Activated T-cell treated with anti-CD3 and anti-CD28 coated beads for 4 hours (primary cell): ENCODE data around the gene C2CD4B.

Experiments used
- DNase-seq: peaks from one replicate; pipeline ENCODE4 v3.0.0-alpha.2; 2020

Gene C2CD4B

DNA sequence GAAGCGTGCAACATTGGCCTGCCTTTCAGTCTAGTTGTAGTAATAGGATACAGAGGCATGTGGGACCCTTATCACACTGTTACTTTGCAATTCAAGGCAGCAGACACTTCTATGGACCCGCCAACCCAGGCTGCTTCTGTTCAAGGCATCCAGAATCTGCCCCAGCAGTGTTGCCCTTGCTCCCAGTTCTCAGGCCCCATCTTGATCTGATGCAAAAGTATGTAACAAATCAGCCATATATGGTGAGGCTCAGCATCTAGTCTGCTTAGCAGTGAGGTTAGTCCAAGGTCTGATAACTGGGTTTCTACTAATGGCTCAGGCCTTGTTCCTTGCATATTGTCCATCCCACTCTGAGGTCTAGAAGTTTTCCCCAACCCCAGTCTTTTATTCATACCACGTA is 17.9 kb downstream of the C2CD4B start:
- no peak for DNase-seq

- no peak for DNase-seq
Observed at GRCh38 chr15:62145015-62145735, 19.9 kb downstream of the C2CD4B start.

GRCh38 chr15:62142736-62143135 is 22.3 kb downstream of the C2CD4B start:
- no peak for DNase-seq

DNA sequence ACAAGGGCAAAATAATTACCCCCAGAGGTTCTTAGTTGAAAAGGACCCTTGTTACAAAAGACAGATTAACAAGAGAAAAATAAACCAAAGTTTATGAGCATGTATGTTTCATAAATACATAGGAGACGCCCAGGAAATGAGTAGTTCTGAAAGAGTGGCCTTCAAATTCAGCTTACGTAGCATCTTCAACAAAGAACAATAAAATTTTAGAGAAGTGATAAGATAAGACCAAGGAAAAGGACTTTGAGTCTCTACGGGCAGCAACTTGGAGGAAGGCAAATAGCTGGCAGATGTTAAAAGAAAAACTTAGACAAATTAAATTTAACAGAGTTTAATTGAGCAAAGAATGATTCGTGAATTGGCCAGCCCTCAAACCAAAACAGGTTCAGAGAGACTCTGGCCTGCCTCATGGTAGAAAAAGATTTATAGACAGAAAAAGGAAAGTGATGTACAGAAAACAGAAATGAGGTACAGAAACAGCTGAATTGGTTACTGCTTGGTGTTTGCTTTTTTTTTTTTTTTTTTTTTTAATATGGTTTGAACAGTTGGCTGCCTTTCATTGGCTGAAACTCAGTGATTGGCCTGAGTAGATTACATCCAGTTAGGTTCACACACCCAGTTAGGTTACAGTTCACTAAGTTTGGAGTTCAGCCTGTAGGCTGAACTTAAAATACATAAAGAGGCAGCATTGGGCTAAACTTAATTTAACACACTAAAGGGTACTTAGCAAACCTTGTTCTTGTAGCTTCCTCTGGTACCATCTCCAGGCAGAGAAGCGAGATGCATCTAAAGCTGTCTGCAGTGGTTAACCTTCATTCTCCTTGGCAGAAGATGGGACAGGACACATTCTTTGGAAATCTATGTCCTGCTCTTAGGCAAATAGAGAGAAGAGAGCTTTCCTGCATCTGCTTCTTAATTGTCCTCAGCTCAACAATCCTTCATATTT is 23.2 kb downstream of the C2CD4B start:
- DNase-seq, result no peak

GRCh38 chr15:62141200-62141599 is 23.9 kb downstream of the C2CD4B start:
- DNase-seq, result no peak

- no peak for DNase-seq
Observed at GRCh38 chr15:62138124-62138523, 27.0 kb downstream of the C2CD4B start.

DNA sequence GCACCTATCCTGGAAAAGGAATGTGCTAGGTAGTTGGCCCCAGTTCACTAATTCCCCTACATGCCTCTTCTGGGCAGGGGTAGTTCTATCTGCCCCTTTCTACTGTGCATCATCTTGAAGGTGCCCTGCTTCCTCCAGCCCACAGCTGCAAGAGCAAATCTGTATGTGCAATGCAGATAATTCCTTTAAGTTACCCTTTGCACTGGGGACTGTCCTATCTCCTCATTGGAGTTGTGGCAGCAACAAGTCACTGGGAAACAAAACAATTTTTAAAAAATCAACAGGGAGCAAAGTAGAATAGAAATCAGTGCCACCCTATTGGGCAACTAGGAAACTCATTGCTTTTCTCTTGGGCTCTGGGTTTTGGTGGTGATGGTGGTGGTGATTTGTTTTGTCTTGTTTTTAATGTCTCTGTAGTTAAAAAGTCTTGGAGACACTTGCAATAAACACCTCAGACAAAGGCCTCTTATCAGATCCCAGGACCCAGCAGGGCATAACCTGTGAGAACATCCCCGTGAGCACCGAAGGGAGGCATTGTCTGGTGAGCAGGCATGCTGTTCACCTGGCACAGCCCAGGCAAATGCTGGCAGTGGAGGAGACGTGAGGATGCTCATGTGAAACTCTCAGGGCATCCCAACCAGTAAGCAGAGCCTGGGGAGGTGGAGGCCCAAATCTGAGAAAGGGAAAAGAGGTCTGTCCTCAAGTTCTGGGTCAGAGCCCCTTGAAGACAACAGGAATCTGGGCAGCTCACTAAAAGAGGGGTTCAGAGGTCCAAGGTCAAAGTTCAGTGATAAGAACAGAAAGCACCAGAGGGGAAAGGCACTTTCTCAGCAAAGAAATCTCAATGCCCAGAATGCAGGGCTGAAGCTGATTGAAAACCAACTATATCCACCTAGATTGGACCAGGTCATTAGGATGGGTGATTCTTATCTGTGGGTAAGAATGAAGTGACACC is 27.9 kb downstream of the C2CD4B start:
- no peak for DNase-seq

- no peak for DNase-seq
Observed at GRCh38 chr15:62135532-62136134, 29.5 kb downstream of the C2CD4B start.

DNA sequence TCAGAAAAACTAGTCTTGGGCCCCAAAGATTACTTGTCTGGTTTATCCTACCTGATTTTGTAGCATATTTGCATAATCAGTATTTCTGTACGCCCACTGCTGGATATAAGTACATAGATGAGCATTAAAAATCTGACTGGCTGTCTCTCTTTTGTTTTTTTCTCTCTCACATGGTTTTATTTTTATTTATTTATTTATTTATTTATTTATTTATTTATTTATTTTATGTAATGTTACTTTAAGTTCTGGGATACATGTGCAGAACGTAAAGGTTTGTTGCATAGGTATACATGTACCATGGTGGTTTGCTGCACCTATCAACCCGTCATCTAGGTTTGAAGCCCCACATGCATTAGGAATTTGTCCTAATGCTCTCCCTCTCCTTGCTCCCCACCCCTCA is 31.9 kb downstream of the C2CD4B start:
- no peak for DNase-seq

- no peak for DNase-seq
Observed at GRCh38 chr15:62128916-62129315, 36.2 kb downstream of the C2CD4B start.

- DNase-seq, result no peak
Observed at GRCh38 chr15:62126364-62126763, 38.7 kb downstream of the C2CD4B start.

DNA sequence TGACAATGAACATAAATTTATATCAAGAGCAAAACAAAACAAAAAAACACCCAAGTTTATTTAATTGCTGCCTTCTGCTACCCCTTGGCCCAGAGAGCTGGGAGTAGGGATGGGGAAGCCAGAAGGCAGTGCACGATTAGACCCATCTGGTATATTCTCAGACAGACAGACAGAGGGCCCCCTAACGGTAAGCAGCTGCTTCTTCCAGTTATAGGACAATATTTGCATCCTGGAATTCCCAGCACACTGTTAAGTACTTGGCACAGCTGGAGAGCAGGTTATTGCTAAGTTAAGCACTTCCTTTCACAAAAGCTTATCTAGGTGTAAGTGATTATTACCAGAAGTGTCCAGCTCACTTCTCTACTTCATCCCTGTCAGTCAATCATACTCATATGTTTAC is 39.3 kb downstream of the C2CD4B start:
- no peak for DNase-seq

GRCh38 chr15:62124973-62125303 is 40.1 kb downstream of the C2CD4B start:
- no peak for DNase-seq

GRCh38 chr15:62124176-62124972 is 40.7 kb downstream of the C2CD4B start:
- no peak for DNase-seq

DNA sequence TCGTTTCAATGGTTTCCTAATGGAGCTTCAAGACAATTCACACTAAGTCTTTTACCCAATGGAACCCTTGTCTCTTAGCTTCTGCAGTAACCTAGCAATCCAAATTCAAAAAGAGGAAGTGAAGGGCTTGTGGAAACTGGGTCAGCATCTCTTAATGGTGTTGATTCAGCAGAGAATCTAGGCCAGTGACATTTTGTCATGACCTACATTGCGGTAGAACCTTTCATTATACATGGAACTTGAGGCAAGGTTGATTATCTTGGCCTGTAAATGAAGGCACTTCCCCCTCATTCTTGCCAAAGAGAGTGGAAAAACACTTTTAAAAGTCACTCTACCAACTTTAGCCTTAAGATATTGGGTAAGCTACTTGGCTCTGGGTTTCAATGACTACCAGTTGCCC is 42.8 kb downstream of the C2CD4B start:
- DNase-seq, result no peak

DNA sequence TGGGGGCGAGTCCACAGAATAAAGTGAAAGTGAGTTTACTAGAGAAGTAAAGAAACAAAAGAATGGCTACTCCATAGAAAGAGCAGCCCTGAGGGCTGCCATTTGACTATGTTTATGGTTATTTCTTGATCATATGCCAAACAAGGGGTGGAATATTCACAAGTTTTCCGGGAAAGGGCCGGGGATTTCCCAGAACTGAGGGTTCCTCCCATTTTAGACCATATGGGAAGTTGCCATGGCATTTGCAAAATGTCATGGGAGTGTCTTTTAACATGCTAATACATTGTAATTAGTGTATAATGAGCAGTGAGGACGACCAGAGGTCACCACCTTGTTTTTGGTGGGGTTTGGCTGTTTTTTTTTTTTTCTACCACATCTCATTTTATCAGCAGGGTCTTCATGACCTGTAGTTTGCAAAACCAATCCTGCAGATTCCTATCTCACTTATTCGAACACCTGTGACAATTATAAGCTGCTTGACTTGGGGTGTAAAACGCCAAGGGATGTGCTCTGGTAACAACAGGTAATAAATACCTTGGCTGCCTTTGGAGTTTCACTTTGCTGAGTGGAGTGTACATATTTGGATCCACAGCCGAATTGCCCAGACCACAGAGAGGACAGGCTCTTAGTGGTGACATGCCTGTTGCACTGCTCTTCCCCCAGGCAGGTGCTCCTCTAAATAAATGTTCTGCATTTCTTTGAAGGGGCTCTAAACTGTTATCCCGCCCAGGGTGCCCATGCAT is 43.6 kb downstream of the C2CD4B start:
- DNase-seq, result no peak

DNA sequence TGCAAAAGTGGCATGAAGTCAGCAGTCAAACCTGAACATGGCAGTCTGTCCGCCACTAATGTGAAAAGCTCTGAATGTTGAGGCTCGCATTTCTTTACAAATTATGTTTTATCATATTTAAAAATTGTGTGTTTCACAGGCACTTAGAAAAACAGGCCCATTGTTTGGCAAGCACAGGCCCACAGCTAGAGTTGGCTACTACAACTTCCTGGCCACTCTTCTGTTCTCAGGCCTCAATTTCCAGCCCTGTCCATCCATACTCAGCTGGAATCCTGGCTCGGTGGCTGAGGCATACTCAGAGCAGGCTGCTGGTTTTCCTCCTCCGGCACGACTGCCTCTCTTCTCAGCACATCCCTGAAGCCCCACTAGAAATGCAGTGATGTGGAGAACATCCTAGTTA is 44.3 kb downstream of the C2CD4B start:
- no peak for DNase-seq

DNA sequence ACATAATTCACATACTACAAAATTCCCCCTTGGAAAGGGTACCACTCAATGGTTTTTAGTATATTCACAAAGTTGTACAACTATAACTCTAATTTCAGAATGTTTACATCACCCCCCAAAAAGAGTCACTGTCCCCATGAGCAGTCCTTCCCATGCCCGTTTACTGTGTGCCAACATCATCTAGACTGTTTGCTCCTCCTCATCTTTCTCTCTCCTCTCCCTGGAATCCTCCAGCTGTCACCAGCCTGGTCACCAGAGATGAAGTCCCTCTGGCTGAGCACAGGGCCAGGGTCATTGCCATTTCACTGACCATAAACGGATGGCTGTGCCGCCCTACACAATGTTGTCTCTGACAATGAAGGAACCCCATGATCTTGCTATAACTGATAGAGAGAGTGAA is 45.2 kb downstream of the C2CD4B start:
- DNase-seq, result no peak

- DNase-seq, result no peak
Observed at GRCh38 chr15:62119227-62119864, 45.7 kb downstream of the C2CD4B start.

GRCh38 chr15:62118520-62119226 is 46.4 kb downstream of the C2CD4B start:
- DNase-seq, result no peak
